GM12864 (cell line): Measurements from ENCODE around the gene F13B.
"Not testable (repeated sequence)": the region's sequence is repeated elsewhere in the genome, so short reads cannot be mapped to it uniquely, and the experiment has no call there.

Source experiments
- DNase-seq: peaks from one replicate; pipeline ENCODE4 v3.0.0-alpha.2; 2011; ENCODE audit warnings: low read depth
- H3K4me3 ChIP-seq: 2 replicates; pipeline ENCODE4 v1.5.1; 2011; ENCODE audit warnings: mild to moderate bottlenecking, low read depth, low read length, control low read depth
- CTCF ChIP-seq: IDR thresholded peaks from 2 replicates; pipeline ENCODE4 v1.5.1; 2011; ENCODE audit warnings: low read depth, mild to moderate bottlenecking, moderate library complexity, low read length, control low read depth, inconsistent platforms; ENCODE audit errors: missing control alignments

The F13B gene

GRCh38 chr1:197003132-197003531 lies 63.9 kb downstream of the F13B start:
- DNase-seq: no peak
- TF ChIP-seq CTCF: no peak

GRCh38 chr1:197001828-197002227 lies 65.2 kb downstream of the F13B start:
- no peak for TF ChIP-seq CTCF
- H3K4me3 ChIP-seq: no peak overlapping the region
- no peak for DNase-seq

More at GRCh38 chr1:197003132-197003531, 63.9 kb downstream of the F13B start:
- H3K4me3 ChIP-seq: no peak overlapping the region

- DNase-seq: no peak
Observed at GRCh38 chr1:196997423-196997822, 69.6 kb downstream of the F13B start.

GRCh38 chr1:196993916-196994315 lies 73.1 kb downstream of the F13B start:
- no peak overlapping the region for H3K4me3 ChIP-seq
- no peak for DNase-seq
- no peak for TF ChIP-seq CTCF

More at GRCh38 chr1:196997423-196997822, 69.6 kb downstream of the F13B start:
- no peak for TF ChIP-seq CTCF
- no peak overlapping the region for H3K4me3 ChIP-seq

- DNase-seq, H3K4me3 ChIP-seq: not testable (repeated sequence)
Observed at GRCh38 chr1:196991919-196992651, 75.0 kb downstream of the F13B start.
